ENCODE results near the gene SERPINE2. TPM values are rescaled to one million over a fixed set of nuclear protein-coding genes. Genes with fewer than 3 reads are reported as not detected.

SERPINE2 gene
- total and polyA plus RNA-seq, 2 donors (not counting 3 experiments of a cell fraction or from before 2014, with no cell fraction given), result 4.0 to 8.8 TPM

DNA sequence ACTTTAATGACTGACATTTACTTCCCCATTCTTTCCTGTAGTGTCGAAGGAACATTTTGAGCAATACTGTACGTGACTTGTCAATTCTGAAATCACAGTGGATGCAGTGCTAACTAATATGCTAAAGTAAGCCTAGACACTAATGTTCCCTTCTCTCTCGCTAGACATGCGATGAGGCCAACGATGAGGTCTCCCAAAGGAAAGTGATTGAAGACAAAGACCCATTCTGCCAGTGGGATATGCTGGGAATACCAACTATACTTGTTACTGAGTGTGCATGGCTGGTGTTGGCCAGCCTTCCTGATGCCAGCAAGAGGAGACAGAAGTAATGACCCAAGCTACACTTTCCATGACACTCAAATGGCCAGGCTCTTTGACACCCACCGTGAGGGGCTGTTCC is 2.5 kb upstream of the SERPINE2 start:
- H4K20me1 ChIP-seq (replicated peaks; ENCODE audit: control insufficient read depth, extremely low read depth, insufficient read depth, low read length), result no peaks in the 10 kb centered on the region
- no peaks in the 10 kb centered on the region for H3K9me3 ChIP-seq (replicated peaks; ENCODE audit: control insufficient read depth, insufficient read depth, low read length)
- H3K79me2 ChIP-seq (ENCODE audit: control insufficient read depth, insufficient read depth, low read length), result no peaks in the 10 kb centered on the region
- ChIA-PET POLR2A (no interaction called here), CTCF (interaction anchor here (2.8 kb wide), 1 partner anchor 48 kb away, joined by 13 read pairs; no protein-coding TSS in a partner anchor)
- FAIRE-seq, result no peak
- no peak overlapping the region for H3K27ac ChIP-seq (ENCODE audit: insufficient read depth, low read depth, low read length)
- intact Hi-C loops (cut with micrococcal nuclease), result no loop called here
- H3K36me3 ChIP-seq (ENCODE audit: control insufficient read depth in 2 of 2, extremely low read depth in 1 of 2, insufficient read depth in 2 of 2, low read length in 2 of 2), result no peaks in the 10 kb centered on the region
- peaks cover 32 to 40% of the 10 kb centered on the region in 2 experiments for H3K27me3 ChIP-seq (ENCODE audit: control insufficient read depth in 2 of 2, insufficient read depth in 2 of 2, low read length in 2 of 2)
- no peak overlapping the region for H2AFZ ChIP-seq (ENCODE audit: low read depth, low read length)
- dilution Hi-C loops (cut with MboI; ENCODE audit: extremely low pct_ligation_motif_present, low sequenced_read_pairs), result no loop called here
- H3K4me3 ChIP-seq (replicated peaks in 1 of 3; ENCODE audit: insufficient read depth in 1 of 3, low read depth in 1 of 3, low read length in 3 of 3), result no peak overlapping the region
- BruUV-seq (replicated peaks), result no TSS peak
- H3K4me2 ChIP-seq (ENCODE audit: insufficient read depth, low read length), result no peak overlapping the region
- H3K9me1 ChIP-seq (replicated peaks; ENCODE audit: control insufficient read depth, extremely low read depth, insufficient read depth, low read length), result no peaks in the 10 kb centered on the region
- DNase-seq (ENCODE audit: low read depth, low spot score), result no peak
- H3K4me1 ChIP-seq (ENCODE audit: control insufficient read depth, extremely low read depth, insufficient read depth, low read length), result peaks cover 6% of the 10 kb centered on the region
- no peak for TF ChIP-seq GATA2 (IDR thresholded peaks at IDR 0.05; ENCODE audit: insufficient read depth, insufficient read length, low read depth, low read length)
- no peak for TF ChIP-seq JUN (IDR thresholded peaks at IDR 0.05; ENCODE audit: borderline replicate concordance, insufficient read depth, insufficient read length, low read depth)
- TF ChIP-seq, protein P1, sequence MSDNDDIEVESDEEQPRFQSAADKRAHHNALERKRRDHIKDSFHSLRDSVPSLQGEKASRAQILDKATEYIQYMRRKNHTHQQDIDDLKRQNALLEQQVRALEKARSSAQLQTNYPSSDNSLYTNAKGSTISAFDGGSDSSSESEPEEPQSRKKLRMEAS (IDR thresholded peaks at IDR 0.05; ENCODE audit: insufficient read depth, insufficient read length), result no peak
- no peak for TF ChIP-seq FOS (IDR thresholded peaks at IDR 0.05; ENCODE audit: borderline replicate concordance, insufficient read depth, low read length)
- no peak for TF ChIP-seq EZH2 (IDR thresholded peaks at IDR 0.05; ENCODE audit: borderline replicate concordance, low read depth, low read length, severe bottlenecking)
- TF ChIP-seq, protein P2, sequence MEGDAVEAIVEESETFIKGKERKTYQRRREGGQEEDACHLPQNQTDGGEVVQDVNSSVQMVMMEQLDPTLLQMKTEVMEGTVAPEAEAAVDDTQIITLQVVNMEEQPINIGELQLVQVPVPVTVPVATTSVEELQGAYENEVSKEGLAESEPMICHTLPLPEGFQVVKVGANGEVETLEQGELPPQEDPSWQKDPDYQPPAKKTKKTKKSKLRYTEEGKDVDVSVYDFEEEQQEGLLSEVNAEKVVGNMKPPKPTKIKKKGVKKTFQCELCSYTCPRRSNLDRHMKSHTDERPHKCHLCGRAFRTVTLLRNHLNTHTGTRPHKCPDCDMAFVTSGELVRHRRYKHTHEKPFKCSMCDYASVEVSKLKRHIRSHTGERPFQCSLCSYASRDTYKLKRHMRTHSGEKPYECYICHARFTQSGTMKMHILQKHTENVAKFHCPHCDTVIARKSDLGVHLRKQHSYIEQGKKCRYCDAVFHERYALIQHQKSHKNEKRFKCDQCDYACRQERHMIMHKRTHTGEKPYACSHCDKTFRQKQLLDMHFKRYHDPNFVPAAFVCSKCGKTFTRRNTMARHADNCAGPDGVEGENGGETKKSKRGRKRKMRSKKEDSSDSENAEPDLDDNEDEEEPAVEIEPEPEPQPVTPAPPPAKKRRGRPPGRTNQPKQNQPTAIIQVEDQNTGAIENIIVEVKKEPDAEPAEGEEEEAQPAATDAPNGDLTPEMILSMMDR (IDR thresholded peaks at IDR 0.05; ENCODE audit: extremely low read depth in 1 of 2, insufficient read depth in 1 of 2, low read depth in 1 of 2, low read length in 2 of 2), result no peak
- no peak for TF ChIP-seq POLR2A (IDR thresholded peaks at IDR 0.05; ENCODE audit: low read depth, low read length)
- TF ChIP-seq MYC (IDR thresholded peaks at IDR 0.05; ENCODE audit: low read depth, low read length), result no peak
- no peak for TF ChIP-seq POLR2AphosphoS5 (IDR thresholded peaks at IDR 0.05; ENCODE audit: insufficient read depth, low read depth, low read length)
- no peak overlapping the region for H3K9ac ChIP-seq (replicated peaks; ENCODE audit: extremely low read depth, insufficient read depth, low read length)

All from endothelial cell of umbilical vein (primary cell).